T-helper 2 cell (primary cell): ENCODE measurements around the gene DSCAM.

ENCODE experiments used
- DNase-seq, 5 experiments: peaks; one replicate each; pipeline versions ENCODE4 v3.0.0 to v3.0.0-alpha.2; 2012 to 2022

DSCAM gene

DNA sequence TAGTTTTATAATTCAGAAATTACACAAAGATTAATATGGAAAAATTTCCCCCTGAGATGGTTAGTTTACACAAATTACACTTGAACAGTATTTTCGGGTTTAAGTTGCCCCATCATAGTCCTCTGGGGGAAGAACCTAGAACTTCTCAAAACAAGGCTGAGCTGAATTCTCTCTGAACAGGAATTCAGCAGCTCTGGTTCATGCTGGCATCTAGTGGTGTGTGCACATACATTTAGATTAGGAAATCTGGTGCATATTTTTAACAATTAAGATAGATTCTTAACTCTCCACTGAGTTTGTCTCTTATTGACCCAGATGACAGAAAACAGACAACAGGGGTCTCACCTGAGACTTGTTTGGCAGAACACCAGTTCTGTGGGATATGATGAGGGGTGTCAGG, 410.7 kb downstream of the DSCAM start:
- no peak for DNase-seq

DNA sequence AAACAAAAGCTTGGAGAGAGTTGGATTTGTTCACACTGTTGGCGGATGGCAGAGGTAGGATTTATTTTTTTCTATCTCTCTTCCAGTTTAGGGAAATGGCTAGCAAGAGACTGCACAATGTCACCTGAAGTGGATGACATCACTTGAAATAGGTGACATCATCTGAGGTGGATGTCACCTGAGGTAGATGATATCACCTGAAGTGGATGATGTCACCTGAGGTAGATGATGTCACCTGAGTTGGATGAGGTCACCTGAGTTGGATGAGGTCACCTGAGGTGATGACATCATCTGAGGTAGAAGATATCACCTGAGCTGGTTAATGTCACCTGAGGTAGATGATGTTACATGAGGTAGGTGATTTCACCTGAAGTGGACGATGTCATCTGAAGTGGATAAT, 413.4 kb downstream of the DSCAM start:
- no peak for DNase-seq

DNA sequence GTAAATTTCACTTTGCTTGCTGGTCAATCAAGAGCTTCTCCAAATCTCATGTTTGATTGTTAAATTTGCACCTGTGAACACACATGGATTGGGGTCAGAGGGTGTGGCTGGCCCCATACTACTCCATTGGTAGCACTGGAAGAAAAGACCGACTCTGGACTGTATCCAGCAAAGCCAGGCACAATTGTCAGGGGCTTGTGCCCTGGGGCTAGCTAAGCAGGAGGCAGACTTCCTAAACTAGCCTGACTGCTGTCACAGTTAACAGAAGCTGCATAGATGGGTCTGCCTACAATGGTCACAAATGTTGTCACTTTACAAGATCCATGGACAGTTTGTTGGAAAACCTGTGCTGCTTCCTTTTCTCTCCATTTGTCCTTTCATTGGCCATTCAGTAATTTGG, 421.0 kb downstream of the DSCAM start:
- DNase-seq, result no peak

DNA sequence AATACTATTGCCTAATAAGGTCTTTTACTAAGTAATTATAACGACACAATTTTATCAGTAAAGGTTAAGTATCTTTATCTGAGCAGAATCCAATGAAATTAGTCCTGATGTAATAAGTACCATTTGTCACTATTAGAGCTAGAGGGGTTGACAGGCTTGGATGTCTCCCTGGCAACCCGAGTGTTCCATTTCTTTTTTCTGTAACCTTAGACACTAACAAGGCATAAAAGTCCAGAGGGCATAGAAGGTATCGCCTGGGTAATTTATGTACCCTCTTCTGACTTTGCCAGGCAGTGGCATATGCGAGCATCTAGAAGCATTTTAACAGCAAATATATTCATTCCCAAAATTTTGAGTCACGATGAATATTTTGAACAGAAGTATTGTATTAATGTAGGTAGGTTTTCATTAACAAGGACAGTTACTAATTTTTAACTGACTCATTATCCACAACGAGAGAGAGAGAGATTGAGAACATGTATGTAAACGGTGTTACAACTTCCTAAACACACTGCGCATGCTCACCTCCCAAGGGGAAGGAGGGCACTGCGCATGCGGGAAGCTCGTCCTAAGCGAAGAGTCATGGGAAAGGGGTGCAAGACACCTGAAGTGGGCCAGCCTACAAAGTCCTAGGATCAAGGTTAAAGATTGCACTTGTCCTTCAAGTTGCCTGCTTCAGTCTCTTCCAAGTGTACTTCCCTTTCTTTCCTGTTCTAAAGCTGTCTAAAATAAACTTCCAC, 423.9 kb downstream of the DSCAM start:
- no peak for DNase-seq

DNA sequence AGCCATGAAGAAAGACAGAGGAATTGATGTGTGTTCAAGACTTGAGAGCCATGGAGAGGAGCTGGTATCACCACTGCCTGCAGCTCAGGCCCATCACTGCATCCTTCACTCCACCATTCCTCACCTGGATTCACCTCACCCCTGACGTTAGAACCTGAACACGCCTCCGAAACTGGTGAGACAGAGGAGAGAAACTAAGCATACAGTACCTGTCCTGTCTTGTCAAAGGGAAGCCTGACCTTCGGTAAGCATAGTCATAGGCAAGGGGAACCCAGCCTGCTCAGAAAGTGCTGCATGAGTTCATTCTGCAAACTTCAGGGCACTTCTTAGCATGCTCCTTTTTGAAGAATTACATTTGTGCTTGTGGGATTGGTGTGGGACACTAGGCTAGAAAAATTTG, 425.8 kb downstream of the DSCAM start:
- DNase-seq, result no peak

DNA sequence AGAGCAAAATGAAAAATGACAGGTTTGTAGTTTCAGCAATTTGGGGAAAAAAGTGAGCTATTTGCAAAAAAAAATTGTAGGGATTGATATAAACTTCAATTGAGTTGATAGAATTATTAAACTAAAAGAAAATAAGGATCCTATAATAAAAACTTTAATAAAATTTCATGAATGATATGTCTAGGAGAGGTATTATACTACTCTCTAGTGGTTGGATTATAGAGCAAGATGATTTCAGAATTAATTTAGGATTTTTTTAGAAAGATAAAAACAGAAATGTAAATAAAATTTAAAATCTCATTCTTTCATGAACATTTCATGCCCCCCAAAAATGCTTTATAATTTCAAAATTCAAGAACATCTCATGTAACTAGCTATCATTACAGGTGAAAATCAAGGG, 430.4 kb downstream of the DSCAM start:
- no peak for DNase-seq

DNA sequence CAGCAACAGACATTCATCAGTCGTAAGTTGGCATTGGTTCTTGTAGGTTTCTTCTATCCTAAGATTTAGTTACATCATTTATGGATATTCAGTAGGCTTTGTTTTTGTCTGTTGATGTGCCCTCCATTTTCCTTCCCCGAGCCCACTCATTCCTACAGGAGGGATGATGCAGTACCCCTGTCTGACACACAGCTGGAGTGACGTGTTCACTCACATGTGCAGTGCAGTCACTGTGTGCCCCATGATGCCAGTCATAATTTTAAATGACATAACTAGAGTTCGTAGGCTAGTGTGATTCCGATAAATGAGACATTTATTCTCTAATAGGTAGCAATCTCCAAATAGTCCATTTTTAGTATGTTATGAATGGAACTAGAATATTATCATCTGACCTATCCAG, 438.4 kb downstream of the DSCAM start:
- no peak for DNase-seq

DNA sequence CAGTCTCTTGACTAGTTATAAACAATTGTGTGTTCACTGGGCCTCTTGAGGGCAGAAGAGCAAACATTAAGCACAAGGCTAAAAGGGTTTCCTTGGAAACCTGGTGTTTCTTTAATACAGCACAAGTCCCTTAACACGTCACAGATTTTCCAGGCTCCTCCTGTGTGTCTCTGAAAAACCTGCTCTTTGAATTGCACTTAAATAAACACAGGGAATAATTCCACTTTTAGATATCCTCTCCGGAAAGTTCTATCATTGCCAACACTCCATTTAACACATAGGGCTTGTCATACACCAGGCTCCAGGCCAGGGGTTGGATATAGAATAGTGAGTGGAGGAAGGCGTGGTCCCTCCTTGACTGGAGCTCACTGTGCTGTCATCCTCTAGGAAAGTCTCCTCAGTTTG, 442.6 kb downstream of the DSCAM start:
- no peak for DNase-seq

DNA sequence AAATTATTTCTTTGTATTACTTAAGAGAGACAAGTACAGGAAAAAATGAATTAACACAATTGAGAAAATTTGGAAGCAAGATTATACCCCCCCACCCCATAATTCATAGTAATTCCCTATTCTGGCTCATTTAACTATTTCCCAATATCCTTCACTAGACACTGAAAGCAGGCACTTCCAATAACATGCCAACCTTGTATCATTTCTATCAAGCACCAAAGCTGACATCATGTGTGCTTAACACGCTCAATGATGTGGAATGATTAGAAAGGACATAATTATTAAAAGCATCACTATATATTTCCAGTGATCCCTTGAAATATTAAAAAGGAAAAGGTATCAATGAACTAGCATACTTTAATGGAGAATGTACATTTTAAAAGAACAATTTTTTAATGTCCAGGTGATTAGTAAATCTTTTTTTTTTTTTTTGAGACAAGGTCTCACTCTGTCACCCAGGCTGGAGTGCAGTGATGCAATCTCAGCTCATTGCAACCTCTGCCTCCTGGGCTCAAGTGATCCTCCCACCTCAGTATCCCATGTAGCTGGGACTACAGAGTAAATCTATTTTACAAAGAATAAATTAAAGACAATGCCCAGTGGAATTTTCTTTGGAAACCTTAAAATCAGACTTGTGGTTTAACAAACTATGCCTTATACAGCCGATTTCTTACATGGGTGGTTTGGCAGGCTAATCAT, 443.9 kb downstream of the DSCAM start:
- DNase-seq, result no peak

DNA sequence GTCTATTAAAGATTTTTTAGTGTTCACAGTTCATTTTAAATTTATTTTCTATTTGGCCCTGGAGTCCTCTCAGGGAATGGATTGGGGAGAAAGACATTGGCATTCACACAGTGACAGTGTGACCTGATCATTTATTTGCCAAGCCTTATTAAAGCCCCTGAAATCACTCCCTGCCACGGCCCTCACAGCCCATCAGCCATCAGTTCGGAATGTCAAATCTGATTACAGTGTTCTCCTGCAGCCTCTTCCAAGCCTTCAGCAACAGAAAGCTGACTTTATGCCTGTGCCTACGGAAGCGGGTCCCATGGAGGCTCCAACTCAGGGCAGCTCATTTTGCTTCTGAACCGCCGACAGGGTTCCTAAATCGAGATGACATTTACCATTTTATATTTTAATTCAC, 451.2 kb downstream of the DSCAM start:
- no peak for DNase-seq

DNA sequence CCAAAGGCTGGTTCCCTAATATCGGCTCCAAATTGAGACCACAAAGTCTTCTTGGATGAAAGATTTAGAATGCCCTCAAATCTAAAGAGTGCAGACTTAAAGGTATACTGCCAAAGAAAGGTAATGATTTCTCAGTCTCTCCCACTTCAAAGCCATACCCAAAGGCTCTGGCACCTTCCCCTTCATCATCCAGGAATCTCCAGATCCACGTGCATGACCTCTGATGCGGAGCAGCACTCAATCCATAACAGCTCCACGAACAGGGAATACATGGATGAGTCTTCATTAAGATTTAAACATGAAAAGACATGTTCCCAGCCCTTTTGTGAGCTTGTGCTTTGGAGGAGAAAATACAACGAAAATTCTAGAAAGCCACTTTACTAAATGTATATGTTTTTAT, 453.9 kb downstream of the DSCAM start:
- no peak for DNase-seq

DNA sequence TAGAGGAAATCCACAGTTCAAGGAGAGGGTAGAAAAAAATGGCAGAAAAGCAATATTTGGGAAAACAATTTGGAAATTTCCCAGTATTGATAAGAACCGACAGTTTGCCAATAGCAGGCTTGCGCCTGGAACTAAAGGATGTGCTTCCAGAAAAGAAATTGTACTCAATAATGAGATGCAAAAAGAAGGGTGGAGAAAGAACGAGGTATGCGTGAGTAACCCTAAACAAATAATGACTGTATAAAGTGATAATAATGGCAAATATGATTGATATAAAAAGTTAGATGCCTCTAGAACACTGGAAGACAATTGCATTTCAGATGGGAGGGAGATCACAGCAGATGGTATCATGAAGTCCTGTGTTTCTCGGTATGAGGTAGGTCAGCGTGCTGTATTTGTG, 458.9 kb downstream of the DSCAM start:
- no peak for DNase-seq

DNA sequence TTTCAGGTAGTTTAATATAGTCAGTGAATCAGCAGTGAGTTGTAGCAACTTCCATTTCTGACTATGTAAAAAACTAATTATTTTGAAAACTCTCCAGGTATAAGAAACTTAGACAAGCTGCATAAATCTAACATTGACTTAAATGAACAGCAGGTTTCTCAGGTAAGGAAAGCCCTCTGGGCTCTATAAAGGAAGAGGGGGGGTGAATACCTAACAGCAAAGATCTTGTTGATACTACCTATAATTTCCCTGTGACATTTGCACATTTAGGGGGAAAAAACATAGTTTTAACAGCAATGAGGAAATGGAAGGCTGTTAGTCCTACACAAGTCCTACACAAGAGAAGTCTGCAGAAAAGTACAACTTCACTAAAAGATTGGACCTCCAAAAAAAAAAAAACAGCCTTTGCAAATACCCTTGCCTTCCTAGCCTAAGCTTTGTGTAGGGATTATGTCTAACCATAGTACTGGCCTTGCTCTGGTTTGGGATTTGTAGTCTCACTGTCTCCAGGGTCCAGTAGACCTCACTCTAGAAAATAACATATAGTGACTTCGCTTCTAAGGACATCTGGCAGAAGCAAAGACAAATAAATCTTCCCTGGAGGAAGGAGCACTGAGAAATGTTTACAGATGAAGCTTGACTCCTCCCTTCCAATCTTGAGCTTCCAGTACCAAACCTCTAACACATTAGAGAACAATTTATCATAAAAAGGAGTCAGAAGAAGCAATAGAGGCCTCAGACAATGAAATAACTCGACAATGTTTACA, 459.8 kb downstream of the DSCAM start:
- DNase-seq, result no peak

DNA sequence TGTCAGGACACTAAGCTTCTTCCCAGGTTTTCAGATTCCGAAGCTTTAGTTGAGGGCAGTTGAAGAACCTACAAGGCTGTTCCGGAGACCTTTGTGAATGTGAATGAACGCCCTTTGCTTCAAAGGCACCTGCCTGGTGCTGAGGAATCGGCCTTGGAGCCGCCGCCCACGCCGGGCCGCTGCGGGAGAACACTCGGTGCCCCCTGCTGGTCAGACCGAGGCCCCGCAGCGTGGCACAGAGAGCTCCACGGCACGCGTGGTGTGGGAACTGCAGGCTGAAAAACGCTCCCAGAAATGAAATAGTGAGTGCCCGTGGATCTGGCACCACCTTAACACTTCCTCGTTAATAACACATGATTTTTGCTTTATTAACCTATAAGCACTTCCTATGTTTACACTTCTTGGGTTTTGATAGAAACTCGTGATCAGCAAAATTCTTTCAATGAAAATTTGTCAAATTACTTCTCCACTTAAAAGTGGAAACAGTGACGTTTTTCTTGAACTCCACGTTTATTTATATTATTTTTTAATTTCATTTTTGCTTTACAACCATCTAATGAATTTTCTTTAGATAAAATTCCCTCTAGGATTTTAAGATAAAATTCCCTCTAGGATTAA, 460.6 kb downstream of the DSCAM start:
- peak in 1 of 5 experiments; percentile 32 for DNase-seq

DNA sequence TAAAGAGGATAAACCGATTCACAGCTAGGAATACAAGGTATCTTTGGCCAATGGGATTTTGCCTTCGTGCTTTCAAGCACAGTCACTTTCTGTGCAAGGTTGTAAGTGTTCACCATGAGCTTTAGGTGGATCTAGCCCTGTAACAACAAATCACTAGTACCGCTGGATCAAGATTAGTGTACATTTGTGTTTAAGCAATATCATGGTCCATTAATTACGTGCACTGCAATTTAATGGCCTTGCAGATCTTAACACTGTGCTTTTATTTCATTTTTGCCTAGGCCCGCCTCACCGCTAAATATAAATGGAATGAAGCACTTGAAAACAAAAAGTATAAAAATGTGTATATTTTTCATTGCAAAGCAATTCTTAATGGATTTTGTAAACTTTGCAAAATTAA, 461.1 kb downstream of the DSCAM start:
- DNase-seq, result no peak

DNA sequence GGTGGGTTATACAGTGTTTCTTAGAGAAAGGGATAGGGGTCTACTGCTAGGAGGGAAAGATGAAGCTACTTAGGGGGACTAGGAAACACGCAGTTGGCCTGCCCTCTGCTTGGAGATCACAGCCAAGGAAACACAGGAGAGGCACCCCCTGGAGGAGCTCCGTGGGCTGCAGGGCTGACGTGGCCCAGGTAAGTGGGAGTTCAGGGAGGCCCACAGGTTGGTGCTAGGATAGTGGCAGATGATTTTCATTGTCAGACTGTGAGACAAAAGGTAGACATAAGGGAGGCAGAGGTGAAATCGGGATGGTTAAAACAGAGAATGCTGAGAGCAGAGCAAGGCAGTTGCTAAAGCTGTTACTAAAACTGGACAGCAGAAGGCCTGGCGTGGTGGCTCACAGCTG, 463.0 kb downstream of the DSCAM start:
- DNase-seq, result no peak

DNA sequence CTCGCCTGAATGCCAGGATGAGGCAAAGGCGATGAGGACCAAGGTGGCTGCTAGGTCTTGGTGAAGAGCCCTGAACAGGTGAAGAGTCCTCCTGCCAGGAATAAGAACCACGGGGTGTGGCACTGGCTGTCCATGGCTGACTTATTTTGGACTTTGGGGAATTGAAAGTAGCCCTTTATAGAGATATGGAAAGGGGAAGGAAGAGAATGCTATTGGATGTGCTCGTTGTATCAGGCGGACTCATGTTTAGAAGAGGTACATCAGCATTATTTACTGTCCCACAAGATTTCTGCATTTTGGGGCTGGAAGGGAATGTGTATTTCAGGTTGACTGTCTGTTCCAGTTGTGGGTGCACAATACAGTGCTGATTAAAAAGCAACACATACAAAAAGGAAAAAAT, 465.8 kb downstream of the DSCAM start:
- no peak for DNase-seq

DNA sequence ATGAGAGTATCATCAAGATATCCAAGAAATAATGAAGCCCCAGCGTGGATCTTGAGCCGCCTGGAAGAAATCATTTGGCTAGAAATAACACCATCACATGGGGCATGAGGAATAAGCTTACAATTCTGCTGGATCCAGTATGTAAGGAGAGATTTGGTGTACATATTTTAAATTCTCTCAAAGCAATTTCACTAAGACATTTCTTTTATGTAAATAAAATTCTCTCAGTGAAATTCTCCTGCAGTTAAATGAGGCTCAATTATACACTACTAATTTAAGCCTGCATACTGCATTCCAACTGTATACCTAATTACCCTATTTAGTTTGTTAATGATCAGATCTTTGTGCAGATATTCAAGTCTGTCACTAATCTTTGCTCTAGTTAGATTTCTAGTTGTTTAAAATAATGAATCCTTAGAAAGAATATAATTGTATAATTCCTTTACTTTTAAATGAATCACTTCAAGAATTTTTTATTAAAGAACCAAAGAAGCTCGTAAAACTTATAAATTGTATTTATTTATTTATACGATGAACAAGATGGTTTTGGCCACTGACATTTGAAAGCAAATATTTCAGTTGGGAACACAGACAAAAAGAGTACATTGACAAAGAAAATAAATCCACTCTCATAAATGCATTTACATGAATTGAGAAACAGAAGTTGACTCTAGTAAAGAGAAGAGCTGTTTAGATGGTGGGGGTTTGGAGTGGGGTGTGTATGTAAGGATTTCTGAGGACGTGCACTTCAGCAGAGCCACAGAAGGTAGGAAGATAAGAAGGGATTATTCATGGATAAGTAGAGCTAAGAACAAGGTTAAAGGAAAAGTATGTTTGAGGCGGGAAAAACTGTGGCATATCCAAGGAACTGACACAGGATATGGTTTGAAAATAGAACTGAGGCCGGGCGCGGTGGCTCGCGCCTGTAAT, 466.8 kb downstream of the DSCAM start:
- no peak for DNase-seq

DNA sequence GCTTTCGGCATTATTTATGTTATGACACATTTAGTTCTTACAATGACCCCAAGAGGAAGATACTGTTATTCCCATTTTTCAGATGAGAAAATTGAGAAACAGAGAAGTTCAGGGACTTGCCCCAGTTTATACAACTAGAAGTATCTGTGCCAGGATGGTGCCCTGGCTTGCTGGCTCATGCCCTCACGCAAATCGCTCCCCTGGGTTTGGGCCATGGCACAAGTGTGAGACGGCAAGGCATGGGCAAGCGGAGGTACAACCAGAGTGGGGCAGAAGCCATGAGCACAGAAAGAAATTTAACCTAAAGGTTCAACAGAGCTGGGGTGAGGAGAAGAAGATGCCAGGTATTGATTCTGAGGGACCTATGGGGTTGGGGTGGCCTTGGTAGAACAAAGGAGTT, 469.8 kb downstream of the DSCAM start:
- DNase-seq, result no peak

DNA sequence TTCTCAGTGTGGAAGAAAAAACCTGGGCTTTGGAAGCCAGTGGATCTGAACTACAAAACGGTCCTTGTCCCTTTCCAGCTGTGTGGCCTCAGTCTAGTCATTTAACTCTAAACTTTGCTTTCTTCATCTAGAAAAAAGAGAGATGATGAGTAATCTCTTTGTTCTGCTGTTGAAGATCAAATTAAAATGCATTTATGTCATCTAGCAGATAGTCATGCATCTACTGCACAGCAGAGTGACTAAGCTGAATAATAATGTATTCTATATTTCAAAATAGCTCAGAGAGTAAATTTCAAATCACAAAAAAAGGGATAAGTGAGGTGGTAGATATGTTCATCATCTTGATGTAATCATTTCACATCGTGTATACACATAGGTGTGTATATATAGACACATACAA, 473.2 kb downstream of the DSCAM start:
- DNase-seq, result no peak

DNA sequence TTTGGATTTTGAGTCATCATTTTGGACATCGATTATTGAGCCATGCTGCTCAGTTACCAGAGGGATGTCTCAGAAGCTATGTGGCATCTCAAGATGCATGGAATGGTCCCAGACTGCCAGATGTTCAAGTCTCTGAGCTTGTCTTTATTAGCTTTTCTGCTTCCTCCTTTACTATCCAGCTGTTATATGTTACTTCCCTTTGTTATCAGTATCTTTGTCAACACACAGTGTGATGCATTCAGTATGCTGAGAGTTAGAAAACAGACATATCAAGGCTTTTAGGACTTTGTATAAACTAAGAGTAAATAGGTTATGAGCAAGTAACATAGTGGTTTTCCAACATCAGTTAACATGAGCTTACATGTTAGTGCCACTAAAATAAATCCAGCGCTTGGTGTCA, 474.5 kb downstream of the DSCAM start:
- no peak for DNase-seq

DNA sequence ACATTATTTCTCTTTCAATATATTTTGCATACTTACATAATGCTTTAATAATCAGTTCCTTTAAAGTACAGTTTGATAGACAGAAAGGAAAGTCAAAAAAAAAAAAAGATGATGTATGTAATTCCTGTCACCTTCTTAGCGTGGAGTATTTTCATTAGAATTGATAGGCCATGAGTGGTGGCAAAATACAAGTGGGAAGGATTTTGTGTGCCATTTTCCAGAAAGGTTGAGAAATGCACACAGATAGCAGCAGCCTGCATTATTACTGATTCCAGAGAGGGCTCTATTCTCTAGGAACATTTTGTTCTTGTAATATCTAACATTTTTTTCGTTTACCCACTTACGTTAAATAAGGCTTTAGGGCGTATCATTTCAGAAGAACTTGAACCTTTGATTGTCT, 475.6 kb downstream of the DSCAM start:
- no peak for DNase-seq
